Natural killer cell (primary cell): ENCODE data around the gene ECI1. TPM values are rescaled to one million over a fixed set of nuclear protein-coding genes. Genes with fewer than 3 reads are reported as not detected.

ENCODE experiments used
- ATAC-seq, 3 donors: fragments of 150-1000 bp in 2 of 3; fragments of 200-7000 bp in 1 of 3; cut with Tn5 transposase; 1 replicate in 1 of 3; 2 replicates in 2 of 3; pipeline ENCODE4 v1.10.0; 2021; ENCODE audit warnings: mild to moderate bottlenecking in 2 of 3, moderate library complexity in 2 of 3
- DNase-seq, 2 donors: peaks; one replicate each; pipeline versions ENCODE4 v3.0.0 to v3.0.0-alpha.2; 2013 to 2021; ENCODE audit warnings: mixed read lengths in 1 of 2
- H3K27ac ChIP-seq: one replicate; pipeline ENCODE4 v1.5.1; 2013; ENCODE audit warnings: mild to moderate bottlenecking, low read length
- H3K27me3 ChIP-seq: one replicate; pipeline ENCODE4 v1.6.1; 2013; ENCODE audit warnings: low read length; ENCODE audit not compliant: control insufficient read depth, insufficient read depth
- H3K36me3 ChIP-seq: one replicate; pipeline ENCODE4 v1.6.1; 2013; ENCODE audit warnings: low read length; ENCODE audit not compliant: control insufficient read depth, insufficient read depth
- H3K4me1 ChIP-seq: one replicate; pipeline ENCODE4 v1.6.1; 2013; ENCODE audit warnings: low read length; ENCODE audit not compliant: control insufficient read depth, insufficient read depth
- H3K4me3 ChIP-seq: one replicate; pipeline ENCODE4 v1.5.1; 2013; ENCODE audit warnings: low read length
- H3K9me3 ChIP-seq: one replicate; pipeline ENCODE4 v1.6.1; 2013; ENCODE audit warnings: low read length; ENCODE audit not compliant: control insufficient read depth, insufficient read depth
- H3K27ac Mint-ChIP-seq, 2 donors: one replicate each; pipeline ENCODE4 v1.8.0; 2022; ENCODE audit warnings: mild to moderate bottlenecking in 2 of 2, mixed read lengths in 2 of 2, moderate library complexity in 1 of 2
- H3K27me3 Mint-ChIP-seq, 2 donors: one replicate each; pipeline ENCODE4 v1.8.0; 2022; ENCODE audit warnings: low read depth in 2 of 2, mixed read lengths in 2 of 2
- H3K36me3 Mint-ChIP-seq: one replicate; pipeline ENCODE4 v1.8.0; 2022; ENCODE audit warnings: mixed read lengths
- H3K4me1 Mint-ChIP-seq, 2 donors: one replicate each; pipeline ENCODE4 v1.8.0; 2022; ENCODE audit warnings: mixed read lengths in 2 of 2
- H3K4me3 Mint-ChIP-seq: one replicate; pipeline ENCODE4 v1.8.0; 2022; ENCODE audit warnings: mild to moderate bottlenecking, moderate library complexity, mixed read lengths
- H3K9me3 Mint-ChIP-seq, 2 donors: one replicate each; pipeline ENCODE4 v1.8.0; 2022; ENCODE audit warnings: mixed read lengths in 2 of 2
- WGBS: methylation state at CpG from one replicate; pipeline ENCODE4 v1.1.7; 2013; ENCODE audit warnings: missing lambda C conversion rate; ENCODE audit not compliant: insufficient coverage; 5-methylcytosine and 5-hydroxymethylcytosine counted together
- intact Hi-C: fragments of 100-400 bp; cut with micrococcal nuclease; formaldehyde crosslinking; loops from one replicate; pipeline ENCODE4 v1.14.2; 2022
- total RNA-seq, 4 donors: library from RNA; stranded (reverse); fragments of 120-200 nt in 1 of 4; gene quantifications; one replicate each; pipeline versions ENCODE4 v1.2.3 to v1.2.4, GENCODE V29; 2013 to 2022
- TF ChIP-seq, protein P1 (sequence below): fragments of 200-600 bp; IDR thresholded peaks from one replicate; pipeline ENCODE4 v1.8.0; 2022; ENCODE audit warnings: antibody characterized with exemption

The ECI1 gene
- total RNA-seq, 3 donors from 2014 or later (not counting 1 experiment from before 2014, with no cell fraction given) = 14.6 to 19.2 (median 19.0) TPM

DNA sequence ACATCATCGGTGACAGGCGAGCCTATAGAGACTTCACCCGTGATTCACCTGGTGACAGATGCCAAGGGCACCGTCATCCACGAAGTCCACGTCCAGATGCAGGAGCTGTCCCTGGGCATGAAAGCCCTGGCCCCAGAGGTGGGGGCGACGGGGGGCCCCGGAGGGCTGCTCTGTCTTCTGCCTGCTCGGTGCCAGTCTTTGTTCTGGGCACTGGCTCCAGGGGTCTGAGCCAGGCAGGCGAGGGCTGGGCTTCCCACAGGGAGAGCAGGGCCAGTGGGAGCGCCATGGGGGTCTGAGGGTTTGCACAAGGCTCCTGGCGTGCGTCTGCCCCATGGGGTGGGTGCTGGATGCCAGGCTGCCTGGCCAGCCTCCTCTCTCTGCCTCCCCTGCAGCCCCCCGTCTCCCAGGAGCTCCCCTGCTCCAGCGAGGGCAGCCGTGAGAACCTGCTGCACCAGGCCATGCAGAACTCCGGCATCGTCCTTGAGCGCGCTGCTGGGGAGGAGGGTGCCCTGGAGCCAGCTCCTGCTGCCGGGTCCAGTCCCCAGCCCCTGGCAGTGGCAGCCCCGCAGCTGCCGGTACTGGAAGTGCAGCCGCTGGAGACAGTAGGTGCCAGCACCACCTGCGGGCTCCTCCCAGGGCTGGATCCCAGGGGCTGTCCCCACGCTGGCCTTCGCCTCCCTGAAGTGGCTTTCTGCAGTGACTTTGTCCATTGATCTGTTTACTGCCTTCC lies 18.2 kb downstream of the ECI1 start:
- intact Hi-C loops = no loop called here
- H3K27me3 ChIP-seq = peaks cover 6% of the 10 kb centered on the region
- TF ChIP-seq, protein P1, sequence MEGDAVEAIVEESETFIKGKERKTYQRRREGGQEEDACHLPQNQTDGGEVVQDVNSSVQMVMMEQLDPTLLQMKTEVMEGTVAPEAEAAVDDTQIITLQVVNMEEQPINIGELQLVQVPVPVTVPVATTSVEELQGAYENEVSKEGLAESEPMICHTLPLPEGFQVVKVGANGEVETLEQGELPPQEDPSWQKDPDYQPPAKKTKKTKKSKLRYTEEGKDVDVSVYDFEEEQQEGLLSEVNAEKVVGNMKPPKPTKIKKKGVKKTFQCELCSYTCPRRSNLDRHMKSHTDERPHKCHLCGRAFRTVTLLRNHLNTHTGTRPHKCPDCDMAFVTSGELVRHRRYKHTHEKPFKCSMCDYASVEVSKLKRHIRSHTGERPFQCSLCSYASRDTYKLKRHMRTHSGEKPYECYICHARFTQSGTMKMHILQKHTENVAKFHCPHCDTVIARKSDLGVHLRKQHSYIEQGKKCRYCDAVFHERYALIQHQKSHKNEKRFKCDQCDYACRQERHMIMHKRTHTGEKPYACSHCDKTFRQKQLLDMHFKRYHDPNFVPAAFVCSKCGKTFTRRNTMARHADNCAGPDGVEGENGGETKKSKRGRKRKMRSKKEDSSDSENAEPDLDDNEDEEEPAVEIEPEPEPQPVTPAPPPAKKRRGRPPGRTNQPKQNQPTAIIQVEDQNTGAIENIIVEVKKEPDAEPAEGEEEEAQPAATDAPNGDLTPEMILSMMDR = no peak
- DNase-seq (no peak), ATAC-seq (no peak)
- peaks cover 13% of the 10 kb centered on the region for H3K4me1 ChIP-seq
- no peak overlapping the region for H3K4me3 ChIP-seq
- H3K9me3 Mint-ChIP-seq = no peaks in the 10 kb centered on the region
- no peak overlapping the region for H3K4me3 Mint-ChIP-seq
- H3K27ac ChIP-seq = no peak overlapping the region
- peaks cover 63% of the 10 kb centered on the region for H3K36me3 ChIP-seq
- H3K4me1 Mint-ChIP-seq = no peaks in the 10 kb centered on the region
- WGBS = 98% methylated on average over 28 of the region's 28 CpGs
- H3K27me3 Mint-ChIP-seq = no peaks in the 10 kb centered on the region
- H3K36me3 Mint-ChIP-seq = no peaks in the 10 kb centered on the region
- H3K27ac Mint-ChIP-seq = no peak overlapping the region
- H3K9me3 ChIP-seq = no peaks in the 10 kb centered on the region

DNA sequence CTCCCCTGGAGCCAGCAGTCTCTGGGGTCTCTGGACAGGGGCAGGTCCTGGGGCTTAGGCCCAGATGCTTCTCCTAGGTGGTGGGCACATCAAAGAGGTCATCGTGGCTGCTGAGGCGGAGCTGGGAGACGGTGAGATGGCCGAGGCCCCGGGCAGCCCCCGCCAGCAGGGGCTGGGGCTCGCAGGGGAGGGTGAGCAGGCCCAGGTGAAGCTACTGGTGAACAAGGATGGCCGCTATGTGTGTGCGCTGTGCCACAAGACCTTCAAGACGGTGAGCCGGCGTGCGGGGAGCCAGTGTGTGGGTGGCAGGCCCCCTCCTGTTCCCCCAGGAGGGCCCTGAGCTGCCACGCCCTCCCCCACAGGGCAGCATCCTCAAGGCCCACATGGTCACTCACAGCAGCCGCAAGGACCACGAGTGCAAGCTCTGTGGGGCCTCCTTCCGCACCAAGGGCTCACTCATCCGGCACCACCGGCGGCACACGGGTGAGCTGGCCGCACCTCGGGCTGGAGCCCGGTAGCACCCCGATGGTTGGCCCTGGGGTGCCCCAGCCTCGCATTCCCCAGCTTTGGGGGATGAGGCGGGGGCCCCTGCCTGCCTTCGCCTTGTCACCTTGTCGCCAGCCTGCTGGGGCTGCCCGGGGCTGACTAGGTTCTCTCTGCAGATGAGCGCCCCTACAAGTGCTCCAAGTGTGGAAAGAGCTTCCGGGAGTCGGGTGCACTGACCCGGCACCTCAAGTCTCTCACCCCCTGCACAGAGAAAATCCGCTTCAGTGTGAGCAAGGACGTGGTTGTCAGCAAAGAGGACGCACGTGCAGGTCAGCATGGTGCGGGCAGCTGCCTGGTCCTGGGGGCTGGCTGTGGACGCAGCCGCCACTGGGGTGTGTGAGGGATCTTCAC lies 19.0 kb downstream of the ECI1 start:
- Histone ChIP-seq H3K36me3 (peaks cover 68% of the 10 kb centered on the region), H3K4me3 (no peak overlapping the region), H3K4me1 (peaks cover 11% of the 10 kb centered on the region), H3K9me3 (no peaks in the 10 kb centered on the region), H3K27me3 (peaks cover 6% of the 10 kb centered on the region), H3K27ac (no peak overlapping the region)
- intact Hi-C loops = no loop called here
- Mint-ChIP-seq H3K9me3 (no peaks in the 10 kb centered on the region), H3K4me1 (no peaks in the 10 kb centered on the region), H3K27ac (no peak overlapping the region), H3K27me3 (no peaks in the 10 kb centered on the region), H3K4me3 (no peak overlapping the region), H3K36me3 (no peaks in the 10 kb centered on the region)
- TF ChIP-seq, protein P1 = no peak
- DNase-seq (no peak), ATAC-seq (no peak)
- WGBS = 93% methylated on average over 40 of the region's 41 CpGs

DNA sequence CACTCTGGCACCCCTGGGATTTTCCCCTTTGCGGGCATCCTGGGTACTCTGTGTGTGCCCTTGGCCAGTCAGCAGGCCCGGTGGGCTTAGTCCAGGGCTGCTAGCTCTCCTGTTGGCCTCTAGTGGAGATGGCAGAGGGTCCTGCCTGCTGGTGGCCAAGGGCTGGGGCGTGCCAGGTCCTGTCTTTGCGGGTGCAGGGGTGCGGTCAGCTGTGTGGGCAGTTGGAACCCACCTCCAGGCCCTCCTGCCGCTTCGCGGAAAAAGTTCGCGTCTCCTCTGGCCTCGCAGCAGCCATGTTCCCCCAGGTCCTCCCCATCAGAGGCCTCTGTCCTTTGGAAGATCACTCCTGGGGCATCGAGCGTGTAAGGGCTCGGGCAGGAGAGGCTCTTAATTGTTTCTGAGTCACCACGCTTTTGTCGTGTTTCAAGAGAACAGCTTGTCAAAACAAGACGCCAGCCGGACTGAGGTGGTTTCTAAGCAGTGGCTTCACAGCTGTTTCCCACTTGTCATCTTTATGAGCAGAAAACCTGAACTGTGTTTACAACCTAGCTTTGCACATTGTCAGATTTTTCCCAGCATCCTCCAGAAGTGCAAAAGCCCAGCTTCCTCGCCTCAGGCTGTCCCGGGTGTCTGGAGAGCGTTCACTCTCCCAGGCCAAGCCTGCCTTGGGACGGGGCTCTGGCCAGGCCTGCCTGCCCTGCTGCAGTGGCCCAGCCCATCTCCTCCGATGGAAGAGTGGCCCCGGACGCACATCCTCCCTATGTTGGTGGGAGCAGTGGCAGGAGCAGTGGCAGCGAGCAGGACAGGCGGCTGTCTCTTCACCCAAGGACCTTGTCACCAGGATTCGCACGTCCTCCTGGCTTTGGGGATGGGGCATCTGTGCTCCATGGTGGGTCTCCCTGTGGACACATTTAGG lies 20.1 kb downstream of the ECI1 start:
- no peaks in the 10 kb centered on the region for H3K36me3 Mint-ChIP-seq
- Histone ChIP-seq H3K36me3 (peaks cover 68% of the 10 kb centered on the region), H3K4me1 (peaks cover 3% of the 10 kb centered on the region), H3K27ac (no peak overlapping the region), H3K4me3 (no peak overlapping the region), H3K9me3 (no peaks in the 10 kb centered on the region), H3K27me3 (peaks cover 3% of the 10 kb centered on the region)
- TF ChIP-seq, protein P1 = no peak
- H3K27ac Mint-ChIP-seq = no peak overlapping the region
- no peak overlapping the region for H3K4me3 Mint-ChIP-seq
- no peaks in the 10 kb centered on the region for H3K27me3 Mint-ChIP-seq
- intact Hi-C loops = no loop called here
- WGBS = 92% methylated on average over 29 of the region's 29 CpGs
- ATAC-seq (no peak), DNase-seq (no peak)
- H3K9me3 Mint-ChIP-seq = no peaks in the 10 kb centered on the region
- peaks cover 0 to 1% of the 10 kb centered on the region in 2 donors for H3K4me1 Mint-ChIP-seq
